ENCODE data around the gene ARPC2.
A peak's percentile ranks its signal among the peaks of the same experiment; 100 is the strongest.

The ARPC2 gene

GRCh38 chr2:218294430-218295022, 77.5 kb downstream of the ARPC2 start:
- Histone ChIP-seq H4K8ac (ENCODE audit: low read depth, low read length) (no peak overlapping the region), H3K4me1 (ENCODE audit: control insufficient read depth in 2 of 2, insufficient read depth in 1 of 2, low read depth in 1 of 2, low read length in 2 of 2) (peaks cover 5 to 16% of the 10 kb centered on the region in 2 donors), H2AK5ac (ENCODE audit: low read depth, low read length) (no peak overlapping the region), H3K23ac (ENCODE audit: low read depth, low read length, poor library complexity) (no peak overlapping the region), H2BK12ac (ENCODE audit: low read length) (no peak overlapping the region), H3K18ac (ENCODE audit: low read length) (peak overlapping the region; percentile 71), H3K9me3 (replicated peaks in 1 of 2; ENCODE audit: control insufficient read depth in 2 of 2, insufficient read depth in 1 of 2, low read depth in 1 of 2, low read length in 2 of 2) (peaks cover 0 to 4% of the 10 kb centered on the region in 2 donors), H3K27ac (replicated peaks; ENCODE audit: low read length) (peak overlapping the region; percentile 33), H2BK120ac (ENCODE audit: low read depth, low read length) (no peak overlapping the region), H2AFZ (ENCODE audit: low read length) (no peak overlapping the region), H2BK5ac (ENCODE audit: low read length) (no peak overlapping the region), H4K91ac (ENCODE audit: low read depth, low read length, poor library complexity) (no peak overlapping the region), H3K14ac (ENCODE audit: low read length) (no peak overlapping the region), H3K36me3 (replicated peaks in 1 of 2; ENCODE audit: control insufficient read depth in 2 of 2, insufficient read depth in 2 of 2, low read length in 2 of 2) (no peaks in the 10 kb centered on the region), H3K4me2 (ENCODE audit: insufficient read depth, low read length, poor library complexity, severe bottlenecking) (no peak overlapping the region), H3K4ac (ENCODE audit: low read length) (no peak overlapping the region), H3K27me3 (ENCODE audit: control insufficient read depth in 3 of 3, insufficient read depth in 3 of 3, low read depth in 1 of 3, low read length in 3 of 3) (peaks cover 0 to 46% (median 2%) of the 10 kb centered on the region in 3 experiments), H3K9ac (ENCODE audit: low read depth, low read length, poor library complexity) (no peak overlapping the region), H3K79me1 (ENCODE audit: low read depth, low read length) (no peaks in the 10 kb centered on the region), H3K4me3 (ENCODE audit: low read length in 2 of 2) (no peak overlapping the region), H2BK15ac (ENCODE audit: low read length) (no peak overlapping the region)
- no CpG with 5 or more reads among the region's 5 CpGs for WGBS, 2 donors (ENCODE audit: extremely low coverage in 2 of 2, insufficient read length in 2 of 2, insufficient replicate concordance in 1 of 2)
- DNase-seq (ENCODE audit: low spot score): no peak

GRCh38 chr2:218295029-218295428, 78.0 kb downstream of the ARPC2 start:
- H3K27ac ChIP-seq (replicated peaks; ENCODE audit: low read length): peak overlapping the region; percentile 33
- H3K14ac ChIP-seq (ENCODE audit: low read length): no peak overlapping the region

GRCh38 chr2:218296200-218296599, 79.2 kb downstream of the ARPC2 start:
- no peak overlapping the region for H4K8ac ChIP-seq (ENCODE audit: low read depth, low read length)

More at GRCh38 chr2:218295029-218295428, 78.0 kb downstream of the ARPC2 start:
- H2BK120ac ChIP-seq (ENCODE audit: low read depth, low read length): no peak overlapping the region
- peaks cover 0 to 46% (median 2%) of the 10 kb centered on the region in 3 experiments for H3K27me3 ChIP-seq (ENCODE audit: control insufficient read depth in 3 of 3, insufficient read depth in 3 of 3, low read depth in 1 of 3, low read length in 3 of 3)
- H3K4me2 ChIP-seq (ENCODE audit: insufficient read depth, low read length, poor library complexity, severe bottlenecking): no peak overlapping the region
- no CpG with 5 or more reads among the region's 7 CpGs for WGBS, 2 donors (ENCODE audit: extremely low coverage in 2 of 2, insufficient read length in 2 of 2, insufficient replicate concordance in 1 of 2)
- no peak overlapping the region for H3K4ac ChIP-seq (ENCODE audit: low read length)
- no peak overlapping the region for H2AFZ ChIP-seq (ENCODE audit: low read length)
- H4K8ac ChIP-seq (ENCODE audit: low read depth, low read length): no peak overlapping the region
- peak overlapping the region; percentile 52 for H2BK15ac ChIP-seq (ENCODE audit: low read length)
- H3K79me1 ChIP-seq (ENCODE audit: low read depth, low read length): no peaks in the 10 kb centered on the region
- H3K9me3 ChIP-seq (replicated peaks in 1 of 2; ENCODE audit: control insufficient read depth in 2 of 2, insufficient read depth in 1 of 2, low read depth in 1 of 2, low read length in 2 of 2): peaks cover 0 to 4% of the 10 kb centered on the region in 2 donors
- no peak overlapping the region for H3K9ac ChIP-seq (ENCODE audit: low read depth, low read length, poor library complexity)
- H2BK5ac ChIP-seq (ENCODE audit: low read length): no peak overlapping the region
- no peak for DNase-seq (ENCODE audit: low spot score)
- H3K23ac ChIP-seq (ENCODE audit: low read depth, low read length, poor library complexity): no peak overlapping the region
- H2BK12ac ChIP-seq (ENCODE audit: low read length): no peak overlapping the region
- H3K36me3 ChIP-seq (replicated peaks in 1 of 2; ENCODE audit: control insufficient read depth in 2 of 2, insufficient read depth in 2 of 2, low read length in 2 of 2): no peaks in the 10 kb centered on the region
- peak overlapping the region; percentile 25 for H2AK5ac ChIP-seq (ENCODE audit: low read depth, low read length)
- H3K4me3 ChIP-seq (ENCODE audit: low read length in 2 of 2): no peak overlapping the region
- peak overlapping the region; percentile 71 for H3K18ac ChIP-seq (ENCODE audit: low read length)
- peaks cover 1 to 11% of the 10 kb centered on the region in 2 donors for H3K4me1 ChIP-seq (ENCODE audit: control insufficient read depth in 2 of 2, insufficient read depth in 1 of 2, low read depth in 1 of 2, low read length in 2 of 2)
- no peak overlapping the region for H4K91ac ChIP-seq (ENCODE audit: low read depth, low read length, poor library complexity)

GRCh38 chr2:218296847-218297246, 79.9 kb downstream of the ARPC2 start:
- Histone ChIP-seq H2BK12ac (ENCODE audit: low read length) (no peak overlapping the region), H3K4me3 (ENCODE audit: low read length in 2 of 2) (no peak overlapping the region), H3K79me1 (ENCODE audit: low read depth, low read length) (no peaks in the 10 kb centered on the region), H2BK5ac (ENCODE audit: low read length) (no peak overlapping the region), H2BK120ac (ENCODE audit: low read depth, low read length) (no peak overlapping the region), H3K27ac (replicated peaks; ENCODE audit: low read length) (no peak overlapping the region), H3K14ac (ENCODE audit: low read length) (no peak overlapping the region), H3K4ac (ENCODE audit: low read length) (no peak overlapping the region), H2AK5ac (ENCODE audit: low read depth, low read length) (no peak overlapping the region), H3K36me3 (replicated peaks in 1 of 2; ENCODE audit: control insufficient read depth in 2 of 2, insufficient read depth in 2 of 2, low read length in 2 of 2) (no peaks in the 10 kb centered on the region), H3K9ac (ENCODE audit: low read depth, low read length, poor library complexity) (no peak overlapping the region), H3K27me3 (ENCODE audit: control insufficient read depth in 3 of 3, insufficient read depth in 3 of 3, low read depth in 1 of 3, low read length in 3 of 3) (peaks cover 0 to 33% (median 1%) of the 10 kb centered on the region in 3 experiments), H4K8ac (ENCODE audit: low read depth, low read length) (no peak overlapping the region), H3K4me2 (ENCODE audit: insufficient read depth, low read length, poor library complexity, severe bottlenecking) (no peak overlapping the region), H3K23ac (ENCODE audit: low read depth, low read length, poor library complexity) (no peak overlapping the region), H4K91ac (ENCODE audit: low read depth, low read length, poor library complexity) (no peak overlapping the region), H2BK15ac (ENCODE audit: low read length) (no peak overlapping the region), H3K9me3 (replicated peaks in 1 of 2; ENCODE audit: control insufficient read depth in 2 of 2, insufficient read depth in 1 of 2, low read depth in 1 of 2, low read length in 2 of 2) (peaks cover 0 to 3% of the 10 kb centered on the region in 2 donors), H3K18ac (ENCODE audit: low read length) (no peak overlapping the region), H3K4me1 (ENCODE audit: control insufficient read depth in 2 of 2, insufficient read depth in 1 of 2, low read depth in 1 of 2, low read length in 2 of 2) (peaks cover 0 to 9% of the 10 kb centered on the region in 2 donors), H2AFZ (ENCODE audit: low read length) (no peak overlapping the region)
- no peak for DNase-seq (ENCODE audit: low spot score)
- no CpG with 5 or more reads among the region's 7 CpGs for WGBS, 2 donors (ENCODE audit: extremely low coverage in 2 of 2, insufficient read length in 2 of 2, insufficient replicate concordance in 1 of 2)

More at GRCh38 chr2:218296200-218296599, 79.2 kb downstream of the ARPC2 start:
- Histone ChIP-seq H3K4me1 (ENCODE audit: control insufficient read depth in 2 of 2, insufficient read depth in 1 of 2, low read depth in 1 of 2, low read length in 2 of 2) (peaks cover 0 to 9% of the 10 kb centered on the region in 2 donors), H3K4ac (ENCODE audit: low read length) (no peak overlapping the region), H3K27me3 (ENCODE audit: control insufficient read depth in 3 of 3, insufficient read depth in 3 of 3, low read depth in 1 of 3, low read length in 3 of 3) (peaks cover 0 to 39% (median 2%) of the 10 kb centered on the region in 3 experiments), H3K23ac (ENCODE audit: low read depth, low read length, poor library complexity) (no peak overlapping the region), H3K27ac (replicated peaks; ENCODE audit: low read length) (no peak overlapping the region), H4K91ac (ENCODE audit: low read depth, low read length, poor library complexity) (no peak overlapping the region), H3K9ac (ENCODE audit: low read depth, low read length, poor library complexity) (no peak overlapping the region), H2BK15ac (ENCODE audit: low read length) (no peak overlapping the region), H2BK12ac (ENCODE audit: low read length) (no peak overlapping the region), H2BK120ac (ENCODE audit: low read depth, low read length) (no peak overlapping the region), H3K4me3 (ENCODE audit: low read length in 2 of 2) (no peak overlapping the region), H2BK5ac (ENCODE audit: low read length) (no peak overlapping the region), H3K36me3 (replicated peaks in 1 of 2; ENCODE audit: control insufficient read depth in 2 of 2, insufficient read depth in 2 of 2, low read length in 2 of 2) (no peaks in the 10 kb centered on the region), H3K9me3 (replicated peaks in 1 of 2; ENCODE audit: control insufficient read depth in 2 of 2, insufficient read depth in 1 of 2, low read depth in 1 of 2, low read length in 2 of 2) (peaks cover 0 to 4% of the 10 kb centered on the region in 2 donors), H3K14ac (ENCODE audit: low read length) (no peak overlapping the region), H3K18ac (ENCODE audit: low read length) (no peak overlapping the region), H3K79me1 (ENCODE audit: low read depth, low read length) (no peaks in the 10 kb centered on the region), H3K4me2 (ENCODE audit: insufficient read depth, low read length, poor library complexity, severe bottlenecking) (no peak overlapping the region), H2AK5ac (ENCODE audit: low read depth, low read length) (no peak overlapping the region), H2AFZ (ENCODE audit: low read length) (no peak overlapping the region)
- DNase-seq (ENCODE audit: low spot score): no peak
- WGBS, 2 donors (ENCODE audit: extremely low coverage in 2 of 2, insufficient read length in 2 of 2, insufficient replicate concordance in 1 of 2): no CpG with 5 or more reads among the region's 1 CpG

Measured in neuronal stem cell (in vitro differentiated cells).